ENCODE data around the gene LDLRAD4.

LDLRAD4 gene

DNA sequence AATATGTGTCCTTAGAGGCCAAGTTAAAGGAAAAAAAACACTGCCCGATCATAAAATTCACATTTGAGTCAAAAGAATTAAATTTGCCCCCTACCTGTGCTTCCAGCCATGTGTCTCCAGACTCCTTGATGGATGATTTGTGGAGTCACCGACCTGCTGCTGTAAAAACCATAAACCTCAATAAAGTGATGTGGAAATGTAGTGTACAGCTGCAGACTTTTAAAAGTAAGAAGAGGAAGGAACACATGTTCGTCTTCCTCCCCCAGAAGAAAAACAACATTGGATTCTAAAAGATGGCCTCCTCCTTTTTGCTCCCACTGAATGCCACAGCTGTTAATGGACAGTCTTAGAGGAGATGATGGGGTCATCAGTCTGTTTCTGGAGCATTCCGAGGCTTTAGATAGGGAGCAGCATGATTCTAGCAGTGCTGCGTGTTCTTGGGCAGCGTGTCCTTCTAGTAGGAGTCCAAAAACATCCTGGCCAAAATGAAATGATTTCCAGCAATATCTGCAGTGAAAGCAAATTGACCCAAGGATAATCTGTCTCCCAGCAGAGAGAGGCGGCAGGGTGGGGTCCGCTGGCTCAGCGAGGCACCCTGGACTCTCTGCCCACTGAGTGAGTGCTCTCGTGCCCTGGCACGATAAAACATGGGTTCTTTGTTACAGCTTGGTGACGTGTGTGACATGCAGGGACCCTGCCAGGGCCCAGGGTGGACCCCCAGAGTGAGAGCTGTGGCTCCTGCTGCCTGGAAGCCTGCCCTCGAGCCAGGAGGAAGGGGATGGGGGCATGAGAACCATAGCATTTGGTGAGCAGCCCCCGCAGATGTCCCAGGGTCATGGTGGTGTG, 311.7 kb downstream of the LDLRAD4 start:
- Histone ChIP-seq H3F3A (ENCODE audit: insufficient read depth) (no peaks in the 10 kb centered on the region), H3K27me3 (ENCODE audit: low read length) (no peaks in the 10 kb centered on the region), H2AFZ (ENCODE audit: low read depth, low read length, severe bottlenecking) (no peak overlapping the region), H3K79me2 (ENCODE audit: insufficient read depth, low read length) (no peaks in the 10 kb centered on the region), H3K9me2 (replicated peaks; ENCODE audit: insufficient read depth, low read length) (no peaks in the 10 kb centered on the region), H3K9ac (ENCODE audit: low read length) (no peak overlapping the region), H3K4me2 (ENCODE audit: low read depth, low read length, poor library complexity, severe bottlenecking) (no peak overlapping the region), H4K20me1 (ENCODE audit: low read depth, low read length) (no peaks in the 10 kb centered on the region), H3K36me3 (ENCODE audit: low read length) (no peaks in the 10 kb centered on the region), H3K27ac (ENCODE audit: low read depth, low read length) (no peak overlapping the region), H3K4me3 (ENCODE audit: insufficient read depth, low read length, poor library complexity, severe bottlenecking) (no peak overlapping the region), H3K9me3 (ENCODE audit: insufficient read depth, low read length) (no peaks in the 10 kb centered on the region)
- TF ChIP-seq EZH2phosphoT487 (conservative IDR thresholded peaks at IDR 0.05; ENCODE audit: low read length) = no peak
- TF ChIP-seq, protein P1, sequence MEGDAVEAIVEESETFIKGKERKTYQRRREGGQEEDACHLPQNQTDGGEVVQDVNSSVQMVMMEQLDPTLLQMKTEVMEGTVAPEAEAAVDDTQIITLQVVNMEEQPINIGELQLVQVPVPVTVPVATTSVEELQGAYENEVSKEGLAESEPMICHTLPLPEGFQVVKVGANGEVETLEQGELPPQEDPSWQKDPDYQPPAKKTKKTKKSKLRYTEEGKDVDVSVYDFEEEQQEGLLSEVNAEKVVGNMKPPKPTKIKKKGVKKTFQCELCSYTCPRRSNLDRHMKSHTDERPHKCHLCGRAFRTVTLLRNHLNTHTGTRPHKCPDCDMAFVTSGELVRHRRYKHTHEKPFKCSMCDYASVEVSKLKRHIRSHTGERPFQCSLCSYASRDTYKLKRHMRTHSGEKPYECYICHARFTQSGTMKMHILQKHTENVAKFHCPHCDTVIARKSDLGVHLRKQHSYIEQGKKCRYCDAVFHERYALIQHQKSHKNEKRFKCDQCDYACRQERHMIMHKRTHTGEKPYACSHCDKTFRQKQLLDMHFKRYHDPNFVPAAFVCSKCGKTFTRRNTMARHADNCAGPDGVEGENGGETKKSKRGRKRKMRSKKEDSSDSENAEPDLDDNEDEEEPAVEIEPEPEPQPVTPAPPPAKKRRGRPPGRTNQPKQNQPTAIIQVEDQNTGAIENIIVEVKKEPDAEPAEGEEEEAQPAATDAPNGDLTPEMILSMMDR (IDR thresholded peaks at IDR 0.05; ENCODE audit: insufficient read depth, low read length, poor library complexity, severe bottlenecking) = no peak

DNA sequence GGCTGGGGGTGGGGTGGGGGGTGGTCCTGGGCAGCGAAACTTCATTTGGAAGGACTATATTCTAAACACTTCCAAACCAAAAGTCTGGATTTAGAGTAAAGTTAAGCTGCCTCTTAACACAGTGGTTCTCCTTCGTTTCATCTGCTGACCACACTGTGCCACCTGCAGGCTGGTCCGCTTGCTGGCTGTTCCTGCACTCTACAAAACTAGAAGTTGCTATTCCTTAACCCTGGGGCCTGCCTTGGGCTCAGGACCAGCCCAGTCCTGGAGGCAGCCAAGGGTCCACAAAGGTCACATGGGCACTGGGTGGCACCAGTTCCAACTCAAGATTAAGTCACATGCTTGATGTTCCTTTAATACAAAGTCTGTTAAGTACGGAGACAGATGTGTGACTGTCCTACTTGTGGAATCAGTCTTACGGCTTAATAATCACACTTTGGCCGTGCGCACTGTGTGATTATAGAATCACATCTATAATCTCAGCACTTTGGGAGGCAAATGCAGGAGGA, 312.4 kb downstream of the LDLRAD4 start:
- no peaks in the 10 kb centered on the region for H3K36me3 ChIP-seq (ENCODE audit: low read length)

DNA sequence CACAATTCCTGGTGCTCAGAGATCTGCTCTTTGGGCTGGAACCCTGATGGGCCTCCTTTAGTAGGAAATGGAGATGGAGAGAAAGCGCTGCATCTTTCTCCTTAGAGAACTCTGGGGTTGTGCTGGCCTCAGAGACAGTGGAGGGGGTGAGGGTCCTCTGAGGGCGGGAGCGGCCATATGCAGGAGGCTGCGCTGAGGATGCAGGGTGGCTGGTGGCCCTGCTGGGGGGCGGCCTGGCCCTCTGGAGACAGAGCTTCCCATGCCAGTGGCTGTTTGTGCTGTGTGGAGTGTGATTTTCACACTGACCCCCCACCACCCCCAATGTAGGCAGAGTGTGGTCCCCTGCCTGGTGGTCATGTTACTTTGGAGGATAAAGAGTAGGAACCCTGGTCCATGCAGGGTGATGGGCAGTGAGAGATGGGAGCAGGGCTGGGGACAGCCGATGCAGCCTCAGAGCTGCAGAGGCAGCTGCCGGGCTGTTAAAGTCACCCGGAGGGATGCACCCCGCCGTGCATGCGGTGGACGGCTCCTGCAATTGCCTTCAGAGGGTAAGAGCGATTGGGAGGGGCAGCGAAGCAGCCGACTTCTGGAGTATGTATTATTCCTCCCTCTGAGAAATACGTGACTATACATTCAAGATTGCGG, 313.2 kb downstream of the LDLRAD4 start:
- Histone ChIP-seq H3K27me3 (ENCODE audit: low read length) (no peaks in the 10 kb centered on the region), H3F3A (ENCODE audit: insufficient read depth) (no peaks in the 10 kb centered on the region), H3K9me2 (replicated peaks; ENCODE audit: insufficient read depth, low read length) (no peaks in the 10 kb centered on the region), H2AFZ (ENCODE audit: low read depth, low read length, severe bottlenecking) (no peak overlapping the region), H3K36me3 (ENCODE audit: low read length) (no peaks in the 10 kb centered on the region), H3K9ac (ENCODE audit: low read length) (no peak overlapping the region), H3K4me2 (ENCODE audit: low read depth, low read length, poor library complexity, severe bottlenecking) (no peak overlapping the region), H3K27ac (ENCODE audit: low read depth, low read length) (no peak overlapping the region), H3K4me3 (ENCODE audit: insufficient read depth, low read length, poor library complexity, severe bottlenecking) (no peak overlapping the region), H3K79me2 (ENCODE audit: insufficient read depth, low read length) (no peaks in the 10 kb centered on the region), H4K20me1 (ENCODE audit: low read depth, low read length) (no peaks in the 10 kb centered on the region), H3K9me3 (ENCODE audit: insufficient read depth, low read length) (no peaks in the 10 kb centered on the region)
- TF ChIP-seq, protein P1 (IDR thresholded peaks at IDR 0.05; ENCODE audit: insufficient read depth, low read length, poor library complexity, severe bottlenecking) = no peak
- TF ChIP-seq EZH2phosphoT487 (conservative IDR thresholded peaks at IDR 0.05; ENCODE audit: low read length) = no peak

More for the DNA sequence above, 312.4 kb downstream of the LDLRAD4 start:
- H3K9ac ChIP-seq (ENCODE audit: low read length) = no peak overlapping the region
- H3K27ac ChIP-seq (ENCODE audit: low read depth, low read length) = no peak overlapping the region
- no peaks in the 10 kb centered on the region for H3K9me2 ChIP-seq (replicated peaks; ENCODE audit: insufficient read depth, low read length)
- H2AFZ ChIP-seq (ENCODE audit: low read depth, low read length, severe bottlenecking) = no peak overlapping the region
- H3K9me3 ChIP-seq (ENCODE audit: insufficient read depth, low read length) = no peaks in the 10 kb centered on the region
- no peaks in the 10 kb centered on the region for H4K20me1 ChIP-seq (ENCODE audit: low read depth, low read length)
- H3K4me3 ChIP-seq (ENCODE audit: insufficient read depth, low read length, poor library complexity, severe bottlenecking) = no peak overlapping the region
- no peaks in the 10 kb centered on the region for H3K27me3 ChIP-seq (ENCODE audit: low read length)
- no peak overlapping the region for H3K4me2 ChIP-seq (ENCODE audit: low read depth, low read length, poor library complexity, severe bottlenecking)
- no peaks in the 10 kb centered on the region for H3K79me2 ChIP-seq (ENCODE audit: insufficient read depth, low read length)
- TF ChIP-seq, protein P1 (IDR thresholded peaks at IDR 0.05; ENCODE audit: insufficient read depth, low read length, poor library complexity, severe bottlenecking) = no peak
- no peaks in the 10 kb centered on the region for H3F3A ChIP-seq (ENCODE audit: insufficient read depth)

Measured in SU-DHL-6 (cell line).